Smooth muscle cell (in vitro differentiated cells): ENCODE results near the gene USP7. TPM values are rescaled to one million over a fixed set of nuclear protein-coding genes. Genes with fewer than 3 reads are reported as not detected.

Experiments used
- DNase-seq: peaks from one replicate; lab custom pipeline; 2025; ENCODE audit not compliant: unreplicated experiment; lab: John Stamatoyannopoulos, UW
- H2AFZ ChIP-seq: fragments of 200-600 bp; sonication (generic); 2 replicates; pipeline ENCODE4 v1.6.0; 2016; ENCODE audit warnings: antibody characterized with exemption, low read depth, mild to moderate bottlenecking
- H3F3A ChIP-seq: fragments of 200-600 bp; sonication (generic); 2 replicates; pipeline ENCODE4 v1.6.0; 2017; ENCODE audit warnings: antibody characterized with exemption, low read depth
- H3K27ac ChIP-seq: fragments of 200-600 bp; sonication (generic); 2 replicates; pipeline ENCODE4 v1.5.1; 2016; ENCODE audit warnings: low read depth, mild to moderate bottlenecking
- H3K27me3 ChIP-seq: fragments of 200-600 bp; sonication (generic); 2 replicates; pipeline ENCODE4 v1.6.1; 2016; ENCODE audit warnings: low read depth, mild to moderate bottlenecking
- H3K36me3 ChIP-seq: fragments of 200-600 bp; sonication (generic); 2 replicates; pipeline ENCODE4 v1.5.1; 2016; ENCODE audit warnings: low read depth
- H3K4me1 ChIP-seq: fragments of 200-600 bp; sonication (generic); 2 replicates; pipeline ENCODE4 v1.5.1; 2016; ENCODE audit warnings: low read depth
- H3K4me2 ChIP-seq: fragments of 200-600 bp; sonication (generic); 2 replicates; pipeline ENCODE4 v1.6.0; 2016; ENCODE audit warnings: mild to moderate bottlenecking
- H3K4me3 ChIP-seq: fragments of 200-600 bp; sonication (generic); 2 replicates; pipeline ENCODE4 v1.5.1; 2016; ENCODE audit warnings: mild to moderate bottlenecking
- H3K79me2 ChIP-seq: fragments of 200-600 bp; sonication (generic); 2 replicates; pipeline ENCODE4 v1.6.0; 2016; ENCODE audit warnings: low read depth, mild to moderate bottlenecking
- H3K9ac ChIP-seq: fragments of 200-600 bp; sonication (generic); 2 replicates; pipeline ENCODE4 v1.6.0; 2016; ENCODE audit warnings: low read depth
- H3K9me3 ChIP-seq: fragments of 200-600 bp; sonication (generic); replicated peaks from 2 replicates; pipeline ENCODE4 v1.5.1; 2016; ENCODE audit warnings: low read depth
- H4K20me1 ChIP-seq: fragments of 200-600 bp; sonication (generic); 2 replicates; pipeline ENCODE4 v1.6.0; 2016; ENCODE audit warnings: low read depth
- CTCF ChIP-seq: fragments of 200-600 bp; sonication (generic); IDR thresholded peaks from 2 replicates; pipeline ENCODE4 v1.5.1; 2017; ENCODE audit warnings: borderline replicate concordance, mild to moderate bottlenecking, antibody characterized with exemption; ENCODE audit not compliant: insufficient read depth, poor library complexity, severe bottlenecking
- WGBS: methylation state at CpG from one replicate; pipeline ENCODE4 v1.1.7; 2016; ENCODE audit warnings: low lambda C conversion rate; 5-methylcytosine and 5-hydroxymethylcytosine counted together
- polyA plus RNA-seq: library from polyadenylated mRNA; unstranded; fragments of >200 nt; fragmentation: Nextera tagmentation; extraction: Ambion mirVana; gene quantifications from 2 replicates; pipeline ENCODE4 v1.2.1, GENCODE V29; 2016
- total RNA-seq: library from RNA; depleted of rRNA; stranded (reverse); fragments of >200 nt; gene quantifications from 2 replicates; pipeline ENCODE4 v1.2.3, GENCODE V29; 2014

USP7 gene
- total and polyA plus RNA-seq, 2 experiments from 2014 or later = 50.7 to 52.1 TPM

- Histone ChIP-seq H3K36me3 (peaks cover 4% of the 10 kb centered on the region), H3F3A (peaks cover 35% of the 10 kb centered on the region), H3K4me1 (no peaks in the 10 kb centered on the region), H3K9ac (no peak overlapping the region), H2AFZ (no peak overlapping the region), H3K9me3 (no peaks in the 10 kb centered on the region), H3K27me3 (no peaks in the 10 kb centered on the region), H3K27ac (peak overlapping the region; percentile 47), H3K4me2 (no peak overlapping the region), H4K20me1 (peaks cover 91% of the 10 kb centered on the region), H3K4me3 (no peak overlapping the region), H3K79me2 (no peaks in the 10 kb centered on the region)
- 96% methylated on average over 7 of the region's 7 CpGs for WGBS
- no peak for TF ChIP-seq CTCF
- no peak for DNase-seq
These were observed 110.6 kb downstream of the USP7 start for GRCh38 chr16:8853150-8853549.

- Histone ChIP-seq H3K4me3 (no peak overlapping the region), H3F3A (peaks cover 36% of the 10 kb centered on the region), H3K36me3 (peaks cover 4% of the 10 kb centered on the region), H3K9ac (no peak overlapping the region), H3K27me3 (no peaks in the 10 kb centered on the region), H3K27ac (peak overlapping the region; percentile 47), H2AFZ (no peak overlapping the region), H3K9me3 (no peaks in the 10 kb centered on the region), H3K79me2 (no peaks in the 10 kb centered on the region), H3K4me1 (no peaks in the 10 kb centered on the region), H4K20me1 (peaks cover 88% of the 10 kb centered on the region), H3K4me2 (no peak overlapping the region)
- no peak for DNase-seq
- TF ChIP-seq CTCF = no peak
- WGBS = 82% methylated on average over 8 of the region's 8 CpGs
These were observed 111.2 kb downstream of the USP7 start for GRCh38 chr16:8852534-8852933.

GRCh38 chr16:8851761-8852403 lies 111.8 kb downstream of the USP7 start:
- WGBS = 94% methylated on average over 8 of the region's 8 CpGs
- H2AFZ ChIP-seq = no peak overlapping the region
- peaks cover 4% of the 10 kb centered on the region for H3K36me3 ChIP-seq
- peaks cover 34% of the 10 kb centered on the region for H3F3A ChIP-seq
- H3K27me3 ChIP-seq = no peaks in the 10 kb centered on the region
- DNase-seq = no peak
- no peaks in the 10 kb centered on the region for H3K79me2 ChIP-seq
- H4K20me1 ChIP-seq = peaks cover 92% of the 10 kb centered on the region
- TF ChIP-seq CTCF = no peak
- no peak overlapping the region for H3K9ac ChIP-seq
- no peak overlapping the region for H3K4me3 ChIP-seq
- no peaks in the 10 kb centered on the region for H3K9me3 ChIP-seq
- no peak overlapping the region for H3K4me2 ChIP-seq
- H3K27ac ChIP-seq = peak overlapping the region; percentile 47
- no peaks in the 10 kb centered on the region for H3K4me1 ChIP-seq
